HepG2 (cell line): ENCODE data around the gene SEMA3C.

Experiments used
- ATF2 ChIP-seq: sonication (generic); formaldehyde crosslinking; IDR thresholded peaks from 2 replicates; pipeline ENCODE4 v1.4.0; 2020; ENCODE audit warnings: missing genetic modification reagents
- NFE2L1 ChIP-seq: sonication (generic); formaldehyde crosslinking; IDR thresholded peaks from 2 replicates; pipeline ENCODE4 v1.4.0; 2020; ENCODE audit warnings: missing genetic modification reagents, mild to moderate bottlenecking, borderline replicate concordance
- POLR2A ChIP-seq, 2 experiments: IDR thresholded peaks; 2 replicates each; pipeline ENCODE4 v1.6.1; 2011; ENCODE audit warnings: low read depth in 2 of 2, low read length in 2 of 2, mild to moderate bottlenecking in 1 of 2, moderate library complexity in 1 of 2; ENCODE audit not compliant: insufficient read depth in 1 of 2

DNA sequence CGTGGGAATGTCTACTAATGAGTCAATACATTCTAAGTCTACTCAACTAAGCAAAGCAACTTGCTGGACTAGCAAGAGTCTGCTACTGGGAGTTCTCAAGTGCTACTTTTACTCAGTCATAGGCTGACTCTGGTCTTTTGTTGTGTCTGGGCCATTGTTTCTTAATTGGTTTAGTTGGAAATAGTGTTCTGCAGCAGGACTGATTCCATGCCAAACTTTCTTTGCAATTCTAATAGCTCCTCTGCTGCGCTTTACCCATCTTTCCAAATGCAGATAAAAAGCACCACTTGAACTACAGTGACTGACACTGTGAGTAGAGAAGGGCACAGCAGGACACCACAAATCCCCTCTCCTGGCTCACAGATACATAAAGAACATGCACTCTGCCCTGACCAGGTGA, 154.7 kb downstream of the SEMA3C start:
- TF ChIP-seq NFE2L1 (CRISPR knock-in tag) (no peak), ATF2 (no peak), POLR2A (IDR thresholded peaks at IDR 0.05; ENCODE audit: insufficient read depth in 1 of 2, low read depth in 2 of 2, low read length in 2 of 2) (no peak)
